Measurements from ENCODE around the gene ATP2B3. TPM values are rescaled to one million over a fixed set of nuclear protein-coding genes. Genes with fewer than 3 reads are reported as not detected.

ATP2B3 gene
- polyA plus RNA-seq, 1 donor (not counting 4 experiments of a cell fraction or from before 2014, with no cell fraction given), result not detected

- no peak overlapping the region for H3K9ac ChIP-seq (ENCODE audit: control insufficient read depth, extremely low read depth, insufficient read depth, low read length)
- no peaks in the 10 kb centered on the region for H3K36me3 ChIP-seq (ENCODE audit: control insufficient read depth in 2 of 2, extremely low read depth in 1 of 2, insufficient read depth in 2 of 2, low read length in 2 of 2)
- peaks cover 5% of the 10 kb centered on the region for H3K4me1 ChIP-seq (ENCODE audit: control insufficient read depth, extremely low read depth, insufficient read depth, low read length)
- no peak for DNase-seq (ENCODE audit: low read depth, low spot score)
- peaks cover 13% of the 10 kb centered on the region for H3K27me3 ChIP-seq (ENCODE audit: control insufficient read depth, extremely low read depth, insufficient read depth, low read length)
- no peaks in the 10 kb centered on the region for H4K20me1 ChIP-seq (ENCODE audit: control insufficient read depth, extremely low read depth, insufficient read depth, low read length)
- no peak overlapping the region for H2AFZ ChIP-seq (ENCODE audit: control insufficient read depth, low read length)
- H3K79me2 ChIP-seq (ENCODE audit: control insufficient read depth, insufficient read depth, low read length), result no peaks in the 10 kb centered on the region
- no peak overlapping the region for H3K27ac ChIP-seq (ENCODE audit: control insufficient read depth, insufficient read depth, low read length)
- H3K9me1 ChIP-seq (ENCODE audit: control insufficient read depth, extremely low read depth, insufficient read depth, low read length), result no peaks in the 10 kb centered on the region
- peaks cover 2% of the 10 kb centered on the region for H3K9me3 ChIP-seq (ENCODE audit: control insufficient read depth, low read depth, low read length)
- no peak overlapping the region for H3K4me3 ChIP-seq (ENCODE audit: control insufficient read depth in 2 of 3, extremely low read depth in 1 of 3, insufficient read depth in 2 of 3, low read depth in 1 of 3, low read length in 3 of 3)
- dilution Hi-C loops (cut with MboI; ENCODE audit: extremely low pct_ligation_motif_present, low sequenced_read_pairs), result no loop called here
- TF ChIP-seq CTCF (optimal IDR thresholded peaks at IDR 0.05 in 1 of 3, IDR thresholded peaks at IDR 0.05 in 1 of 3, conservative IDR thresholded peaks at IDR 0.05 in 1 of 3; ENCODE audit: extremely low read depth in 1 of 3, insufficient read depth in 2 of 3, low read length in 3 of 3) (no peak), EZH2 (IDR thresholded peaks at IDR 0.05; ENCODE audit: low read length) (no peak)
- FAIRE-seq, result no peak
- H3K4me2 ChIP-seq (ENCODE audit: control insufficient read depth, extremely low read depth, insufficient read depth, low read depth, low read length), result no peak overlapping the region
Measured at GRCh38 chrX:153522259-153522658, 4.8 kb downstream of the ATP2B3 start.

GRCh38 chrX:153523269-153523668, 5.8 kb downstream of the ATP2B3 start:
- TF ChIP-seq EZH2 (IDR thresholded peaks at IDR 0.05; ENCODE audit: low read length) (no peak), CTCF (optimal IDR thresholded peaks at IDR 0.05 in 1 of 3, IDR thresholded peaks at IDR 0.05 in 1 of 3, conservative IDR thresholded peaks at IDR 0.05 in 1 of 3; ENCODE audit: extremely low read depth in 1 of 3, insufficient read depth in 2 of 3, low read length in 3 of 3) (no peak)
- DNase-seq (ENCODE audit: low read depth, low spot score) (no peak), FAIRE-seq (no peak)
- dilution Hi-C loops (cut with MboI; ENCODE audit: extremely low pct_ligation_motif_present, low sequenced_read_pairs), result no loop called here
- Histone ChIP-seq H3K9ac (ENCODE audit: control insufficient read depth, extremely low read depth, insufficient read depth, low read length) (no peak overlapping the region), H3K4me2 (ENCODE audit: control insufficient read depth, extremely low read depth, insufficient read depth, low read depth, low read length) (no peak overlapping the region), H2AFZ (ENCODE audit: control insufficient read depth, low read length) (no peak overlapping the region), H3K9me1 (ENCODE audit: control insufficient read depth, extremely low read depth, insufficient read depth, low read length) (no peaks in the 10 kb centered on the region), H3K4me3 (ENCODE audit: control insufficient read depth in 2 of 3, extremely low read depth in 1 of 3, insufficient read depth in 2 of 3, low read depth in 1 of 3, low read length in 3 of 3) (no peak overlapping the region), H3K27me3 (ENCODE audit: control insufficient read depth, extremely low read depth, insufficient read depth, low read length) (peaks cover 8% of the 10 kb centered on the region), H3K27ac (ENCODE audit: control insufficient read depth, insufficient read depth, low read length) (no peak overlapping the region), H3K4me1 (ENCODE audit: control insufficient read depth, extremely low read depth, insufficient read depth, low read length) (peaks cover 8% of the 10 kb centered on the region), H3K79me2 (ENCODE audit: control insufficient read depth, insufficient read depth, low read length) (no peaks in the 10 kb centered on the region), H4K20me1 (ENCODE audit: control insufficient read depth, extremely low read depth, insufficient read depth, low read length) (no peaks in the 10 kb centered on the region), H3K9me3 (ENCODE audit: control insufficient read depth, low read depth, low read length) (peaks cover 2% of the 10 kb centered on the region), H3K36me3 (ENCODE audit: control insufficient read depth in 2 of 2, extremely low read depth in 1 of 2, insufficient read depth in 2 of 2, low read length in 2 of 2) (no peaks in the 10 kb centered on the region)

All from keratinocyte (primary cell).